GM12892 (cell line): Measurements from ENCODE around the gene DNAH6.

Source experiments
- POLR2AphosphoS5 ChIP-seq: IDR thresholded peaks from 2 replicates; pipeline ENCODE4 v1.6.1; 2011; ENCODE audit warnings: low read depth, low read length, control low read depth
- TAF1 ChIP-seq: IDR thresholded peaks from 2 replicates; pipeline ENCODE4 v1.6.1; 2011; ENCODE audit warnings: low read depth, mild to moderate bottlenecking, control low read depth, low read length, borderline replicate concordance

GRCh38 chr2:84839851-84840250, 323.6 kb downstream of the DNAH6 start:
- TF ChIP-seq POLR2AphosphoS5 (no peak), TAF1 (no peak)
